ENCODE measurements around the gene PPP3CA. TPM values are rescaled to one million over a fixed set of nuclear protein-coding genes. Genes with fewer than 3 reads are reported as not detected.

PPP3CA gene
- total and polyA plus RNA-seq, 2 of the 13 experiments (the other 11 are each of a cell fraction or from before 2014, with no cell fraction given): 4.8 to 13.2 TPM

DNA sequence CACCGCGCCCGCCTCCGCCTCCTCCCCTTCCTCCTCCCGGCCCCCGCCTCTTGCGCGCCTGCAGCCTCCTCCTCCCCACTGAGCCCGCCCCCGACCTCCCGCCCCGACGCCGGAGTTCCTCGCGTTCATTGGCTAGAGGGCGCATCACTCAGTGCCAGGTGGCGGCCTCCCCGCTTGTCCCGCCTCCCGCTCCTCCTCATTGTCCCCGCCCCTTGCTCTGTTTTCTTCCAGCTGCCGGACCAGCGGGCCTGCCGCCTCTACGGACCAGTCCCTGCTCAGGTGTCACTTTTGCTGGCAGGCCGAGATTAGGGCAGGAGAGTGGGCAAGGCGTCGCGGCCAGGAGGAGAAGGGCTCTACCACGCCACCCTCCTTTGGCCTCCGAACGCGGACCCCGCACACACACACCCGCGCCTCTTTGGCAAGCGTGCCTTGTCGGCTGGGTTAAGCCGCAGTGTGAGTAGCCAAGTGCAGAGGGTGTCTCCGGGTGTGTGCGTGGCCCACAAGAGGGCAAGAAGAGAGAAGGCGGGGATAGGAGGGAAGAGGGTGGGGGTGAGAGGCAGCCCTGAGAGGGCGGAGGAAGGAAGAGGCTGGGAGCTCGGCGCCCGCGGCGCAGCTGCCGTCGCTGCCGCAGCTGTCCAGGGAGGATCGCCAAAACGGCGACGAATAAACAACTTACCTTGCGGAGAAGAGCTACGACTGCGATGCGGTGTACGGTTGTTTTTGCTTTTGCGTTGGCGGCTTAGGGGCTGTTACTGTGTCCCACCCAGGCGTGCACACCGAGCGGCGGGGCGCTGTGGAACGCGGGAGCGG lies 436 bp upstream of the PPP3CA start:
- TSS peak; percentile 90 for BruUV-seq (replicated peaks)
- Histone ChIP-seq H3K79me2 (ENCODE audit: insufficient read depth, low read length) (peaks cover 27% of the 10 kb centered on the region), H2AFZ (ENCODE audit: low read length) (peak overlapping the region; percentile 61), H4K20me1 (ENCODE audit: insufficient read depth, low read length) (no peaks in the 10 kb centered on the region), H3K9ac (ENCODE audit: insufficient read depth, low read depth, low read length) (peak overlapping the region; percentile 82), H3K4me3 (replicated peaks in 1 of 3; ENCODE audit: insufficient read depth in 1 of 3, low read depth in 2 of 3, low read length in 3 of 3) (peak overlapping the region; percentile 95 to 98 (median 96)), H3K27ac (ENCODE audit: extremely low read length, insufficient read depth, low read length) (peak overlapping the region; percentile 87), H3K27me3 (ENCODE audit: control insufficient read depth in 1 of 2, insufficient read depth in 2 of 2, low read length in 2 of 2) (no peaks in the 10 kb centered on the region; a peak in 1 of 5 replicates), H3K36me3 (replicated peaks in 1 of 2; ENCODE audit: control insufficient read depth in 1 of 2, insufficient read depth in 2 of 2, low read length in 2 of 2) (no peaks in the 10 kb centered on the region), H3K9me3 (ENCODE audit: low read length) (no peaks in the 10 kb centered on the region), H3K4me1 (ENCODE audit: insufficient read depth, low read length) (peaks cover 38% of the 10 kb centered on the region), H3K4me2 (ENCODE audit: low read depth, low read length) (peak overlapping the region; percentile 96)
- in situ Hi-C loops (cut with HindIII; ENCODE audit: extremely low pct_ligation_motif_present, low pct_unique_long_range_greater_than_20kb): loop anchor here (10.0 kb wide), 1 partner anchor 153 kb away; no protein-coding TSS in a partner anchor
- ChIA-PET CTCF (ENCODE audit: low intra/inter-chr PET ratio, low total read pairs) (no interaction called here), POLR2A (interaction anchor here (1.0 to 2.8 kb wide), 7 partner anchors 9 to 1094 kb away, joined by 3 to 17 read pairs (median 4); no protein-coding TSS in a partner anchor)
- ATAC-seq (peak; percentile 81), DNase-seq (ENCODE audit: low spot score) (peak; percentile 87), FAIRE-seq (no peak)
- WGBS (ENCODE audit: low lambda C conversion rate): under 1% methylated on average over 36 of the region's 71 CpGs
- intact Hi-C loops (cut with micrococcal nuclease; ENCODE audit: unreplicated experiment): loop anchor here (1.0 to 5.0 kb wide), 6 partner anchors 9 to 385 kb away; no protein-coding TSS in a partner anchor
- TF ChIP-seq AGO2 (optimal IDR thresholded peaks at IDR 0.05; ENCODE audit: low read depth, low read length): peak; percentile 66
- TF ChIP-seq ZEB1 (IDR thresholded peaks at IDR 0.05; ENCODE audit: insufficient replicate concordance, low read depth): no peak
- 0 out of 2 replicates have a peak, but pooled peaks have one; percentile 59 for TF ChIP-seq CBX5 (CRISPR knock-in tag; IDR thresholded peaks at IDR 0.05; ENCODE audit: borderline replicate concordance)
- TF ChIP-seq, protein P1, sequence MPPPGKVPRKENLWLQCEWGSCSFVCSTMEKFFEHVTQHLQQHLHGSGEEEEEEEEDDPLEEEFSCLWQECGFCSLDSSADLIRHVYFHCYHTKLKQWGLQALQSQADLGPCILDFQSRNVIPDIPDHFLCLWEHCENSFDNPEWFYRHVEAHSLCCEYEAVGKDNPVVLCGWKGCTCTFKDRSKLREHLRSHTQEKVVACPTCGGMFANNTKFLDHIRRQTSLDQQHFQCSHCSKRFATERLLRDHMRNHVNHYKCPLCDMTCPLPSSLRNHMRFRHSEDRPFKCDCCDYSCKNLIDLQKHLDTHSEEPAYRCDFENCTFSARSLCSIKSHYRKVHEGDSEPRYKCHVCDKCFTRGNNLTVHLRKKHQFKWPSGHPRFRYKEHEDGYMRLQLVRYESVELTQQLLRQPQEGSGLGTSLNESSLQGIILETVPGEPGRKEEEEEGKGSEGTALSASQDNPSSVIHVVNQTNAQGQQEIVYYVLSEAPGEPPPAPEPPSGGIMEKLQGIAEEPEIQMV (CRISPR knock-in tag; IDR thresholded peaks at IDR 0.05; ENCODE audit: low read depth): peak; percentile 52; the same call in 1 of the 2 replicates
- TF ChIP-seq, protein P2, sequence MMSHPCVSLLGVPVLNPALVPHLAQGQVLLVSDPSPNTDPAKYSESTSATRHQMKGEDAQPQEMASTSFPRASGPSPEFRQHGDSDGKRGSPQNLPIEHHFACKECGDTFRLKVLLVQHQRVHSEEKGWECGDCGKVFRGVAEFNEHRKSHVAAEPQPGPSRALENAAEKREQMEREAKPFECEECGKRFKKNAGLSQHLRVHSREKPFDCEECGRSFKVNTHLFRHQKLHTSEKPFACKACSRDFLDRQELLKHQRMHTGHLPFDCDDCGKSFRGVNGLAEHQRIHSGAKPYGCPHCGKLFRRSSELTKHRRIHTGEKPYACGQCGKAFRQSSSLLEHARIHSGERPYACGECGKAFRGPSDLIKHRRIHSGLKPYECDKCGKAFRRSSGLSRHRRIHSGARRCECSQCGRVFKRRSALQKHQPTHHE (CRISPR knock-in tag; IDR thresholded peaks at IDR 0.05; ENCODE audit: borderline replicate concordance): peak; percentile 40; the same call in 1 of the 2 replicates
- TF ChIP-seq, protein P3, sequence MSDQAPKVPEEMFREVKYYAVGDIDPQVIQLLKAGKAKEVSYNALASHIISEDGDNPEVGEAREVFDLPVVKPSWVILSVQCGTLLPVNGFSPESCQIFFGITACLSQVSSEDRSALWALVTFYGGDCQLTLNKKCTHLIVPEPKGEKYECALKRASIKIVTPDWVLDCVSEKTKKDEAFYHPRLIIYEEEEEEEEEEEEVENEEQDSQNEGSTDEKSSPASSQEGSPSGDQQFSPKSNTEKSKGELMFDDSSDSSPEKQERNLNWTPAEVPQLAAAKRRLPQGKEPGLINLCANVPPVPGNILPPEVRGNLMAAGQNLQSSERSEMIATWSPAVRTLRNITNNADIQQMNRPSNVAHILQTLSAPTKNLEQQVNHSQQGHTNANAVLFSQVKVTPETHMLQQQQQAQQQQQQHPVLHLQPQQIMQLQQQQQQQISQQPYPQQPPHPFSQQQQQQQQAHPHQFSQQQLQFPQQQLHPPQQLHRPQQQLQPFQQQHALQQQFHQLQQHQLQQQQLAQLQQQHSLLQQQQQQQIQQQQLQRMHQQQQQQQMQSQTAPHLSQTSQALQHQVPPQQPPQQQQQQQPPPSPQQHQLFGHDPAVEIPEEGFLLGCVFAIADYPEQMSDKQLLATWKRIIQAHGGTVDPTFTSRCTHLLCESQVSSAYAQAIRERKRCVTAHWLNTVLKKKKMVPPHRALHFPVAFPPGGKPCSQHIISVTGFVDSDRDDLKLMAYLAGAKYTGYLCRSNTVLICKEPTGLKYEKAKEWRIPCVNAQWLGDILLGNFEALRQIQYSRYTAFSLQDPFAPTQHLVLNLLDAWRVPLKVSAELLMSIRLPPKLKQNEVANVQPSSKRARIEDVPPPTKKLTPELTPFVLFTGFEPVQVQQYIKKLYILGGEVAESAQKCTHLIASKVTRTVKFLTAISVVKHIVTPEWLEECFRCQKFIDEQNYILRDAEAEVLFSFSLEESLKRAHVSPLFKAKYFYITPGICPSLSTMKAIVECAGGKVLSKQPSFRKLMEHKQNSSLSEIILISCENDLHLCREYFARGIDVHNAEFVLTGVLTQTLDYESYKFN (CRISPR knock-in tag; conservative IDR thresholded peaks at IDR 0.05): peak; percentile 34; the same call in 1 of the 2 replicates
- peak; percentile 38; the same call in 1 of the 2 replicates for TF ChIP-seq KLF13 (CRISPR knock-in tag; IDR thresholded peaks at IDR 0.05)
- TF ChIP-seq ZFX (CRISPR knock-in tag; IDR thresholded peaks at IDR 0.05; ENCODE audit: low read depth): peak; percentile 90
- TF ChIP-seq ESRRA (CRISPR knock-in tag; IDR thresholded peaks at IDR 0.05; ENCODE audit: low read depth): peak; percentile 41; the same call in 1 of the 2 replicates
- TF ChIP-seq SP1 (IDR thresholded peaks at IDR 0.05): no peak
- TF ChIP-seq SP1 (CRISPR knock-in tag; IDR thresholded peaks at IDR 0.05): peak; percentile 67; the same call in 1 of the 2 replicates
- peak; percentile 45; the same call in 1 of the 2 replicates for TF ChIP-seq TMF1 (CRISPR knock-in tag; IDR thresholded peaks at IDR 0.05; ENCODE audit: low read depth)
- TF ChIP-seq ZFP37 (CRISPR knock-in tag; IDR thresholded peaks at IDR 0.05; ENCODE audit: borderline replicate concordance): peak; percentile 26; the same call in 1 of the 2 replicates
